HepG2 (cell line): ENCODE measurements around the gene NMU. TPM values are rescaled to one million over a fixed set of nuclear protein-coding genes. Genes with fewer than 3 reads are reported as not detected.

Source experiments
- ATAC-seq: fragments of 200-7000 bp; cut with Tn5 transposase; 3 replicates; pipeline ENCODE4 v1.9.1; 2020; ENCODE audit warnings: mild to moderate bottlenecking, moderate library complexity
- BruUV-seq: library from RNA; stranded (reverse); fragments of 400-500 nt; replicated peaks from 2 replicates; lab custom pipeline; 2021; lab: Mats Ljungman, UMichigan
- CTCF ChIA-PET: fragments of 300-600 bp; formaldehyde crosslinking; extraction: SDS; loops from one replicate; lab custom pipeline; 2021; ENCODE audit warnings: low total read pairs, inconsistent platforms, low intra/inter-chr PET ratio; lab: Yijun Ruan, JAX
- POLR2A ChIA-PET: fragments of 350-600 bp; sonication (Branson Sonifier 250); formaldehyde crosslinking; loops from one replicate; lab custom pipeline; 2020; ENCODE audit warnings: antibody characterized with exemption, inconsistent platforms; lab: Yijun Ruan, JAX
- DNase-seq: peaks from one replicate; pipeline ENCODE4 v3.0.0-alpha.2; 2015; ENCODE audit warnings: low spot score
- FAIRE-seq: peaks from 3 replicates; lab custom pipeline; 2011; peaks lifted over from hg19 to GRCh38; lab: Jason Lieb, UNC
- H2AFZ ChIP-seq: one replicate; pipeline ENCODE4 v1.6.1; 2011; ENCODE audit warnings: low read length, inconsistent platforms
- H3K27ac ChIP-seq: fragments of 300-600 bp; 3 replicates; pipeline ENCODE4 v1.8.0; 2011; ENCODE audit warnings: mixed run types, mild to moderate bottlenecking, mixed read lengths, low read length, inconsistent platforms; ENCODE audit not compliant: insufficient read depth; ENCODE audit errors: extremely low read length
- H3K27me3 ChIP-seq, 2 experiments: fragments of 200-600 bp in 1 of 2; 2 replicates in 1 of 2; 3 replicates in 1 of 2; pipeline versions ENCODE4 v1.6.0 to v1.8.0; 2011; ENCODE audit warnings: low read length in 2 of 2, mild to moderate bottlenecking in 2 of 2, moderate library complexity in 2 of 2, inconsistent platforms in 1 of 2; ENCODE audit not compliant: insufficient read depth in 2 of 2, control insufficient read depth in 1 of 2
- H3K36me3 ChIP-seq, 2 experiments: fragments of 200-600 bp in 1 of 2; replicated peaks in 1 of 2; 2 replicates in 1 of 2; 3 replicates in 1 of 2; pipeline versions ENCODE4 v1.5.1 to v1.8.0; 2011; ENCODE audit warnings: low read length in 2 of 2, inconsistent platforms in 1 of 2; ENCODE audit not compliant: insufficient read depth in 2 of 2, control insufficient read depth in 1 of 2
- H3K4me1 ChIP-seq: 2 replicates; pipeline ENCODE4 v1.5.1; 2012; ENCODE audit warnings: low read length, inconsistent platforms; ENCODE audit not compliant: insufficient read depth
- H3K4me2 ChIP-seq: 2 replicates; pipeline ENCODE4 v1.6.0; 2011; ENCODE audit warnings: low read depth, low read length, inconsistent platforms
- H3K4me3 ChIP-seq, 3 experiments: fragments of 200-600 bp in 1 of 3; sonication (generic), shearing (Covaris generic) in 1 of 3; replicated peaks in 1 of 3; 2 replicates each; pipeline ENCODE4 v1.5.1; 2011 to 2016; ENCODE audit warnings: low read length in 3 of 3, inconsistent platforms in 2 of 3, low read depth in 2 of 3, mild to moderate bottlenecking in 2 of 3, control low read depth in 1 of 3, mixed read lengths in 1 of 3; ENCODE audit not compliant: insufficient read depth in 1 of 3
- H3K79me2 ChIP-seq: one replicate; pipeline ENCODE4 v1.6.1; 2011; ENCODE audit warnings: low read length, inconsistent platforms; ENCODE audit not compliant: insufficient read depth
- H3K9ac ChIP-seq: 2 replicates; pipeline ENCODE4 v1.6.0; 2011; ENCODE audit warnings: mild to moderate bottlenecking, low read depth, low read length, inconsistent platforms; ENCODE audit not compliant: insufficient read depth
- H3K9me3 ChIP-seq: 2 replicates; pipeline ENCODE4 v1.5.1; 2012; ENCODE audit warnings: mild to moderate bottlenecking, low read length
- H4K20me1 ChIP-seq: 2 replicates; pipeline ENCODE4 v1.6.0; 2011; ENCODE audit warnings: inconsistent platforms, mild to moderate bottlenecking, low read length, moderate library complexity; ENCODE audit not compliant: insufficient read depth
- KDM2A ChIP-seq: sonication (generic); formaldehyde crosslinking; IDR thresholded peaks from 2 replicates; pipeline ENCODE4 v1.4.0; 2020; ENCODE audit warnings: low read depth, missing genetic modification reagents, borderline replicate concordance
- KLF12 ChIP-seq: sonication (generic); formaldehyde crosslinking; IDR thresholded peaks from 2 replicates; pipeline ENCODE4 v1.4.0; 2020; ENCODE audit warnings: missing genetic modification reagents, borderline replicate concordance
- MEF2D ChIP-seq: sonication (generic); formaldehyde crosslinking; IDR thresholded peaks from 2 replicates; pipeline ENCODE4 v1.5.1; 2020; ENCODE audit warnings: mild to moderate bottlenecking, missing genetic modification reagents
- NR2C2 ChIP-seq: sonication (generic); formaldehyde crosslinking; IDR thresholded peaks from 2 replicates; pipeline ENCODE4 v1.4.0; 2020; ENCODE audit warnings: missing genetic modification reagents, mild to moderate bottlenecking, moderate library complexity, borderline replicate concordance
- SP4 ChIP-seq: sonication (generic); formaldehyde crosslinking; IDR thresholded peaks from 2 replicates; pipeline ENCODE4 v1.8.1; 2023; ENCODE audit warnings: mild to moderate bottlenecking, missing genetic modification reagents
- TMF1 ChIP-seq: sonication (generic); formaldehyde crosslinking; IDR thresholded peaks from 2 replicates; pipeline ENCODE4 v1.8.1; 2022; ENCODE audit warnings: low read depth, missing genetic modification reagents
- XRCC5 ChIP-seq: fragments of 200-400 bp; formaldehyde crosslinking; optimal IDR thresholded peaks from 2 replicates; pipeline ENCODE3; 2017; ENCODE audit warnings: mild to moderate bottlenecking, low read length
- ZBTB1 ChIP-seq: sonication (generic); formaldehyde crosslinking; IDR thresholded peaks from 2 replicates; pipeline ENCODE4 v1.4.0; 2020; ENCODE audit warnings: missing genetic modification reagents, borderline replicate concordance
- ZBTB38 ChIP-seq: sonication (generic); formaldehyde crosslinking; IDR thresholded peaks from 2 replicates; pipeline ENCODE4 v1.5.1; 2020; ENCODE audit warnings: mild to moderate bottlenecking, missing genetic modification reagents
- ZNF326 ChIP-seq: sonication (generic); formaldehyde crosslinking; IDR thresholded peaks from 2 replicates; pipeline ENCODE4 v1.4.0; 2020; ENCODE audit warnings: missing genetic modification reagents, borderline replicate concordance
- ZNF710 ChIP-seq: sonication (generic); formaldehyde crosslinking; IDR thresholded peaks from 2 replicates; pipeline ENCODE4 v1.5.0; 2020; ENCODE audit warnings: mild to moderate bottlenecking, missing genetic modification reagents, borderline replicate concordance
- WGBS: methylation state at CpG from one replicate; pipeline ENCODE4 v1.1.6; 2017; ENCODE audit warnings: low lambda C conversion rate; 5-methylcytosine and 5-hydroxymethylcytosine counted together
- in situ Hi-C: cut with HindIII; loops from 2 replicates; pipeline ENCODE4 v1.10.0; 2017; ENCODE audit warnings: low pct_unique_long_range_greater_than_20kb; ENCODE audit not compliant: extremely low pct_ligation_motif_present
- intact Hi-C: fragments of 100-400 bp; cut with micrococcal nuclease; formaldehyde crosslinking; loops from one replicate; pipeline ENCODE4 v1.10.0; 2022; ENCODE audit not compliant: unreplicated experiment
- polyA plus RNA-seq, 8 experiments: library from polyadenylated mRNA; depleted of rRNA in 3 of 8; stranded (reverse) in 7 of 8; unstranded in 1 of 8; fragments of >200 nt; fragmentation: Illumina TruSeq in 4 of 8; extraction: Trizol in 4 of 8; gene quantifications; 2 replicates each; pipeline versions ENCODE4 v1.2.1 to v1.2.3, GENCODE V29; 2011 to 2016; ENCODE audit warnings: low read depth in 4 of 8, missing spikeins in 1 of 8, mixed read lengths in 1 of 8; ENCODE audit not compliant: insufficient read depth in 1 of 8
- total RNA-seq, 5 experiments: library from RNA; depleted of rRNA; stranded (reverse); fragments of >200 nt; fragmentation: Illumina TruSeq; extraction: Trizol; gene quantifications; 2 replicates each; pipeline ENCODE4 v1.2.3, GENCODE V29; 2016; ENCODE audit warnings: low read depth in 1 of 5

NMU gene
- total and polyA plus RNA-seq, 2 of the 13 experiments (the other 11 are each of a cell fraction or from before 2014, with no cell fraction given): not detected

DNA sequence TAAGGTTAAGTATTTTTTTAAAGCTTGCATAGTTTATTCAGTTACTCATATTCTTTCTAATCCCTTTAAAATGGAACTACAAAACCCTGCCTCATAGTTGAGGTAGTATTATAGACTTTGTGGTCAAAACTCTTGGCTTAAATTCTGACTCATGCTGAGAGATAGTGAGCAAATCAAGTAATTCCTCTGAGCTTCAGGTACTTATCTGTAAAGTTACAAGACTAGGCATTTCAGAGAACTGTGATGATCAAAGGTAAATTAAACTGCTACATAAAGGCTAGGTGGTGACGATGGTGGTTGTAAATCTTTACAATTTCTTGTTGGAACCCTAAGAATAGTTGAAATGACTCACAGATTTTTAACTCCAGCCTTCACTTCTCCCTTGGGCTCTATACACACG, 86.2 kb downstream of the NMU start:
- Histone ChIP-seq H3K9me3 (no peaks in the 10 kb centered on the region), H3K79me2 (peaks cover 4% of the 10 kb centered on the region), H3K4me1 (peaks cover 34% of the 10 kb centered on the region), H3K4me3 (no peak overlapping the region), H2AFZ (no peak overlapping the region), H3K27ac (no peak overlapping the region), H4K20me1 (no peaks in the 10 kb centered on the region), H3K9ac (no peak overlapping the region), H3K27me3 (no peaks in the 10 kb centered on the region; a peak in 2 of 5 replicates), H3K36me3 (no peaks in the 10 kb centered on the region), H3K4me2 (no peak overlapping the region)
- in situ Hi-C loops: no loop called here
- ATAC-seq (no peak), FAIRE-seq (no peak), DNase-seq (no peak)
- BruUV-seq: no TSS peak
- ChIA-PET POLR2A (no interaction called here), CTCF (no interaction called here)
- TF ChIP-seq ZBTB38: no peak
- TF ChIP-seq NR2C2 (CRISPR knock-in tag): no peak
- TF ChIP-seq ZBTB1 (CRISPR knock-in tag): no peak
- no peak for TF ChIP-seq MEF2D (CRISPR knock-in tag)
- no peak for TF ChIP-seq KLF12 (CRISPR knock-in tag)
- no peak for TF ChIP-seq SP4 (CRISPR knock-in tag)
- no peak for TF ChIP-seq ZNF710 (CRISPR knock-in tag)
- TF ChIP-seq ZNF326 (CRISPR knock-in tag): no peak
- no peak for TF ChIP-seq TMF1 (CRISPR knock-in tag)
- TF ChIP-seq XRCC5: no peak
- TF ChIP-seq KDM2A (CRISPR knock-in tag): no peak
- 17% methylated on average over 2 of the region's 2 CpGs for WGBS
- intact Hi-C loops: loop anchor here (5.0 to 10.0 kb wide), 3 partner anchors 83 to 365 kb away; partner anchors contain the start of gene EXOC1
